ENCODE data around the gene SERPINB5. TPM values are rescaled to one million over a fixed set of nuclear protein-coding genes. Genes with fewer than 3 reads are reported as not detected.

Gene SERPINB5
- total RNA-seq, 2 donors from 2014 or later, result not detected

GRCh38 chr18:63470751-63471150 lies 6.0 kb upstream of the SERPINB5 start:
- DNase-seq (ENCODE audit: low spot score), result no peak
- Histone ChIP-seq H3K27ac (no peak overlapping the region), H3K9me3 (no peaks in the 10 kb centered on the region), H3K4me1 (no peaks in the 10 kb centered on the region), H3K4me3 (no peak overlapping the region), H3K27me3 (no peaks in the 10 kb centered on the region), H3K36me3 (no peaks in the 10 kb centered on the region)
- no peak for TF ChIP-seq CTCF (IDR thresholded peaks at IDR 0.05)

GRCh38 chr18:63472380-63472779 lies 4.4 kb upstream of the SERPINB5 start:
- no peak overlapping the region for H3K4me3 ChIP-seq
- H3K27ac ChIP-seq, result no peak overlapping the region
- no peak for DNase-seq (ENCODE audit: low spot score)
- no peaks in the 10 kb centered on the region for H3K36me3 ChIP-seq
- H3K4me1 ChIP-seq, result no peaks in the 10 kb centered on the region
- no peak for TF ChIP-seq CTCF (IDR thresholded peaks at IDR 0.05)
- H3K9me3 ChIP-seq, result no peaks in the 10 kb centered on the region
- H3K27me3 ChIP-seq, result no peaks in the 10 kb centered on the region

- TF ChIP-seq CTCF (IDR thresholded peaks at IDR 0.05), result no peak
- Histone ChIP-seq H3K36me3 (no peaks in the 10 kb centered on the region), H3K4me1 (no peaks in the 10 kb centered on the region), H3K27ac (no peak overlapping the region), H3K9me3 (no peaks in the 10 kb centered on the region), H3K27me3 (no peaks in the 10 kb centered on the region), H3K4me3 (no peak overlapping the region)
- DNase-seq (ENCODE audit: low spot score), result no peak
Measured at GRCh38 chr18:63477200-63477599, 442 bp downstream of the SERPINB5 start.

- H3K4me3 ChIP-seq, result no peak overlapping the region
- no peaks in the 10 kb centered on the region for H3K27me3 ChIP-seq
- no peaks in the 10 kb centered on the region for H3K9me3 ChIP-seq
- no peak for DNase-seq (ENCODE audit: low spot score)
- TF ChIP-seq CTCF (IDR thresholded peaks at IDR 0.05), result no peak
- no peak overlapping the region for H3K27ac ChIP-seq
- H3K4me1 ChIP-seq, result no peaks in the 10 kb centered on the region
- no peaks in the 10 kb centered on the region for H3K36me3 ChIP-seq
Measured at GRCh38 chr18:63477968-63478367, 1.2 kb downstream of the SERPINB5 start.

- Histone ChIP-seq H3K36me3 (no peaks in the 10 kb centered on the region), H3K27me3 (no peaks in the 10 kb centered on the region), H3K4me1 (no peaks in the 10 kb centered on the region), H3K4me3 (no peak overlapping the region), H3K9me3 (no peaks in the 10 kb centered on the region), H3K27ac (no peak overlapping the region)
- TF ChIP-seq CTCF (IDR thresholded peaks at IDR 0.05), result no peak
- DNase-seq (ENCODE audit: low spot score), result no peak
Measured at GRCh38 chr18:63479826-63480225, 3.1 kb downstream of the SERPINB5 start.

- Histone ChIP-seq H3K27me3 (no peaks in the 10 kb centered on the region), H3K9me3 (no peaks in the 10 kb centered on the region), H3K27ac (no peak overlapping the region), H3K4me3 (no peak overlapping the region), H3K36me3 (no peaks in the 10 kb centered on the region), H3K4me1 (no peaks in the 10 kb centered on the region)
- DNase-seq (ENCODE audit: low spot score), result no peak
- TF ChIP-seq CTCF (IDR thresholded peaks at IDR 0.05), result no peak
Measured at GRCh38 chr18:63480476-63480875, 3.7 kb downstream of the SERPINB5 start.

Measured in right atrium auricular region (tissue), 2 donors.